LNCAP (cell line): ENCODE results near the gene VSNL1.

Experiments used
- TF ChIP-seq, protein P1 (sequence below): fragments of 450-650 bp; IDR thresholded peaks from 2 replicates; pipeline ENCODE4 v1.5.1; 2017; ENCODE audit warnings: mild to moderate bottlenecking

Gene VSNL1

DNA sequence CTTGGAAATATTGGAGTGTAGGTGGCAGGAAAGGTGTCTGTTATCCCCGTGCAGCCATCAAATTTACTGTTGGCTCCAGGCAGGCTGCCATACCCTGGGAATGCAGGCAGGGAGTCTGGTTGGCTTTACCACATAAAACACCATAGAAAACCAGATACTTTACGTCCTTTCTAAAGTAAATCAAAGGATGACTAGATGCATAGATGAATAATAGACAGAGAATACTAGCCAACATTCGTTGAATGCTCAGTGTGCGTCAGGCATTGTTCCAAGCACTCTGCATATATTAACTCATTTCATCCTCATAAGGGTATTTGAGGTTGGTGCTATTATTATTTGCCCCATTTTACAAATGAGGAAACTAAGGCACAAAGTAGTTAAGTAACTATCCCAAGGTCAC, 65.2 kb downstream of the VSNL1 start:
- TF ChIP-seq, protein P1, sequence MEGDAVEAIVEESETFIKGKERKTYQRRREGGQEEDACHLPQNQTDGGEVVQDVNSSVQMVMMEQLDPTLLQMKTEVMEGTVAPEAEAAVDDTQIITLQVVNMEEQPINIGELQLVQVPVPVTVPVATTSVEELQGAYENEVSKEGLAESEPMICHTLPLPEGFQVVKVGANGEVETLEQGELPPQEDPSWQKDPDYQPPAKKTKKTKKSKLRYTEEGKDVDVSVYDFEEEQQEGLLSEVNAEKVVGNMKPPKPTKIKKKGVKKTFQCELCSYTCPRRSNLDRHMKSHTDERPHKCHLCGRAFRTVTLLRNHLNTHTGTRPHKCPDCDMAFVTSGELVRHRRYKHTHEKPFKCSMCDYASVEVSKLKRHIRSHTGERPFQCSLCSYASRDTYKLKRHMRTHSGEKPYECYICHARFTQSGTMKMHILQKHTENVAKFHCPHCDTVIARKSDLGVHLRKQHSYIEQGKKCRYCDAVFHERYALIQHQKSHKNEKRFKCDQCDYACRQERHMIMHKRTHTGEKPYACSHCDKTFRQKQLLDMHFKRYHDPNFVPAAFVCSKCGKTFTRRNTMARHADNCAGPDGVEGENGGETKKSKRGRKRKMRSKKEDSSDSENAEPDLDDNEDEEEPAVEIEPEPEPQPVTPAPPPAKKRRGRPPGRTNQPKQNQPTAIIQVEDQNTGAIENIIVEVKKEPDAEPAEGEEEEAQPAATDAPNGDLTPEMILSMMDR, result no peak

DNA sequence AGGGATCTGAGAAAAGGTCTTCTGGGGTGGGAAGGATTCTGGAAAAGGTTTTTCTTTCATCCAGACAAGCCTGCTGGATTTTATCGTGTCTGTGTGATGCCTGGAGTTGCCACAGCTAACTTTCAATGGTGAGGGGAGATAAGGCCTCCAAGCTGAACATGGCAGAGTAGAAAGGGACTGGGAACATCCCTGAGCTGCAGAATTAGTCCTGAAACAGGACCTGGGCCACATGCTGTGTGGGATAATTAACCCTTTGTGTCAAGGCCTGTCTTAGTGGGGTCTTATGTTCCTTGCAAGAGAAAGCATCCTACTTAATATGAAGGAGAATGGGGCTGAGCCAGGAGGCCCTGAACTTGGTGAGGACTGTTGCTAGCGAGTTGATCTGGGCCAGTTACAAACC, 66.4 kb downstream of the VSNL1 start:
- TF ChIP-seq, protein P1, result no peak

DNA sequence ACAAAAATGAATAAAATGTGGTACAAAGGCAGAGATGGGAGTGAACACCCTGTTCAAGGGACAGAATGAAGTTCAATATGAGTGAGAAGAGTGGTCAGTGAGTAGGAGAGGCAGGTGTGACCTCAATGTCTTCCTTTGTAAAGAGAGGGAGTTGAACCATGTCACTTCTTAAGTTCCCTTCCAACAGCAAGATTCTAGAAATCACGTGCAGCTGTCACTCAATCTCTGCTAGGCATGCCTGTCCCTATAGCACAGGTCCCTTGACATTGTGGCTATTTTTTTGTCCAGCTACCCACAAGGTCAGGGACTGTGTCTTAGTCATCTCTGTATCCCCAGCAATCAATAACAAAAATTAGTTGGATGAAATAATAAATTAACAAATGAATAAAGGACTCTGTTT, 66.9 kb downstream of the VSNL1 start:
- TF ChIP-seq, protein P1, result no peak

DNA sequence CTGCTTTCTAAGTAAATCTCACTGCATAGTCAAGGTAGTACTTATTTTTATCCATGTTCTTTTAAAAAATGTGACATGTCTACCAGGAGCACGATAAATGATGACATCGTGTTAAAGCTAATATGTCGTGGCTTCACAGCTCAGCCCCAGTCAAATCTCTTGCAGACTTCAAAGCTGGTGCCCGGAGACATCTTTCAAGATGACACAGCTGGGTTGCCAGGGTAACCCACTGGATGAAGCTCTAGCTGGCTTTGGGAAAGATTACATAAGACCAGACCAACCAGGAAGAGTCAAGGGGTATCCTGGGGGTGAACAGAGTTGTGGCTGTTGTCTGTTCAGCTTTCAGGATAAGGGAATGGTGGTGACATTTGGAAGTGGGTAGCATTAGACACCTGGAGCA, 67.8 kb downstream of the VSNL1 start:
- TF ChIP-seq, protein P1, result no peak

DNA sequence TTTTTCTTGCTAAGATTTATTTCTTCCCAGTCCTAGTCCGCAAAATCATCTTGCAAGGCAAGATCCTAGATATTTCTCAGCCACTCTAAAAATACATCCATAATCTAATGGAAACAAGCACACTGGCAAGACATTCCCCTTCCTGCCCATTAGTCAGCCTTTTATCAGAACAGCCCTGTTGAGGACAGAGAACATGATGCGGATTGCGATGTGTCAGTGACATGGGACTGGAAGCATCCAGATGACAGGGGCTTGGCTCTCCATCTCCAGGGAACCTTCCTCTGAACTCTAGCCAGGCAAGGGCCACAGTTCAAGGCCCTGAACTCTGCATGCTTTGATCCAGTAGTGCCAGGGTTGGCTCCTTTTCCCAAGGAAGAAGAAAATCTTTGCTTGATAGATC, 70.0 kb downstream of the VSNL1 start:
- TF ChIP-seq, protein P1, result no peak

DNA sequence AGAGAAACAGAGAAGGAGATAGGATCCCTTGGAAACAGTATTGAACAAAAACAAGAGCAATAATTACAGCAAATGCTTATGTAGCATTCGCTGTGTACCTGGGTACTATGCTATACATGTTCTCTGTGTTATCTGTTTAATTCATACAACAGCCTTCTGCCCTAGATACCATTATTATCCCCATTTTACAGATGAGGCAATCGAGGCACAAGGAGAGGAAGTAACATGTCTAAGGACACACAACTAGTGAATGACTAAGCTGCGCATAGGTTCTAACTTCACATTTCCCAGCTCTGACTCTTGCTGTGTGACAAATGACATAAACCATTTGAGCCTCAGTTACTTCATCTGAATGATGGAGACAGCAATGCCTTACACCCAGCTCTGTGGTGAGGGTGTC, 70.5 kb downstream of the VSNL1 start:
- TF ChIP-seq, protein P1, result no peak

DNA sequence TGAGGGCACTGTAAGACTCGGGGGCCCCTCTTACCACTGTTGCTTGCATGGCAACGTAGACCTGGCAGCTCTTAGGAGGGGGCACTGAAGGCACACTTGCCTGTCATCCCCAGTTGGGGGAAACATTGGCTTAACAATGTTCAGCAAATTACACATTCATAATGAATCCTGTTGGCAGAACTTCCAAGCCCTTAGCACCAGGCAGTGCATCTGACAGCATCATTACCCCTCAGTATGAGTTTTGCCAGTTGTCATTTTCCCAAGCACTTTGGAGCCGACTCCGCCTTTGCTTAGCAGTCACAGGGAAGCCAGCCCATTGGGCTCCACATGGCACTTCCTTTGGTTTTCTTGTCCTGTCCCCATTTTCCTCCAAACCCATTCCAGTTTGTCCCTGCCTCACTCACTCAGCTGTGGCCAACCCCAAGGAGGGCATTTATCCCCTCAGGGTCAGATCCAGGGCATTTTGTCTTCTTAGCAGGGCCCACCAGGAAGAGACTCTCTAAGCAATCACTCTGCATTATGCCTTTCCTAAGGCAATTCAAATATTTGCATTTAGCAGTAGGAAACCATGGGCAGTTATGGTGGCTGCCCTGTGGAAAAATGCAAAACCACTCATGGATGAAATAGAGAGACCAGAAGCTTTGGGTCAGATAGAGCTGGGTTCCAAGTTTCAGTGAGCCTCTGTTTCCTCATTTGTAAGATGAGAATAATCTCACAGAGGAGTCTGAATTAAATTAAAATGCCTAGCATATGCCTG, 73.9 kb downstream of the VSNL1 start:
- TF ChIP-seq, protein P1, result no peak

DNA sequence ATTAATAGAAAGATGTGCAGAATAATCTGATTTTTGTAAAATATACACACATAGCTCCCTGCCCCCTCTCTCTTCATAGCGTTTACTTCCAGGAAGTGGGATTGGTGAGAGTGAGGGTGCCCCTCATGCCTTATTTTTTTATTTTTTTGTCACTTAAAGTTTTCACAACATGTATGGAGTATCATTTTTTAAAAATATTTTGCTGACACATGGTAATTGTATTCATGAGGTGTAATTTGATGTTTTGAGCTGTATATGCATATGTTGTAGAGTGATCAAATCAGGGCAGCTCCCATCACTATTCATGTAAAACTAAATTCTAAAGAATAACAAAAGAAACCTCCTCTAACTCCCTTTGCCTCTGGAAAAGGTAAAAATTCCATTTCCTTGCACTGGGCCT, 74.7 kb downstream of the VSNL1 start:
- TF ChIP-seq, protein P1, result no peak
